GM10847 (cell line): ENCODE measurements around the gene MAGEF1.
A peak's percentile ranks its signal among the peaks of the same experiment; 100 is the strongest.

Experiments
- POLR2A ChIP-seq: IDR thresholded peaks from 2 replicates; pipeline ENCODE4 v1.6.1; 2011; ENCODE audit not compliant: insufficient read length; ENCODE audit errors: extremely low read depth

Gene MAGEF1

DNA sequence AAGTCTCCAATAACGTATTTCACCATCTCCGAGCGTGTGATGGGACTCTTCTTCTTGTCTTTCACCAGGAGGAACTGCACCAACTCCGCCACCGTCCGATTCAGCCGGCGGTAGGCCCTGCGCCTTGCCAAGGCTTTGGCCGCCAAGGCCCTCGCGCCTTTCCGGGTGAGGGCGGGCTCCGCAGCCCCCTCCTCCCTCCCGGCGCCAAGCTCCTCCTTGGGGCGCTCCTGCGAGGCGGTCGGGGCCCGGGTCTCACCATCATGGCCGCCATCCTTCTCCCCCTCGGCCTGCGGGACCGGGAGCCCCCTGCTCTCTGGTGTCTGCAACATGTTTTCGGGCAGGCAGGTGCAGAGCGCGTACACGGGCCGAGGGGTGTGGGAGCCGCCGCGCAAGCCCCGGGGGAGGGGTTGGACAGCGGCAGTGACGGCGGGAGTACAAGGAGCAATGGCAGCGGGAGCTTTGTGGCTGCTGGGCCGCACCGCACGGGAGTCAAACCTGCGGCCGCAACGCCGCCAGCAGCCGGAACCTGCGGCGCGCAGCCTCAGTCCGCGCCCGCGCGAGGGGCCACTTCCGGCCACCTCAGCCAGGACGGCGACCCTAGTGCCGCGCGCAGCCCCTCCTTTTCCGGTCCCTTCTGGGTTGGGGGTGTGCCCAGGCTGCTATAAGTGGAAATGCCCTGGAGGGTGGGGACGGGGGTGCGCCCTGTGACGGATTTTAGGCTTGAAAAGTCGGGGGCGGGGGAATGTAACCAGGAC is at the start of gene MAGEF1:
MAGEF1 (minus strand) TSS at position 572 of the 755 bp plus-strand sequence; CDS start at position 329, 243 bp downstream.
- TF ChIP-seq POLR2A = peak; percentile 76

DNA sequence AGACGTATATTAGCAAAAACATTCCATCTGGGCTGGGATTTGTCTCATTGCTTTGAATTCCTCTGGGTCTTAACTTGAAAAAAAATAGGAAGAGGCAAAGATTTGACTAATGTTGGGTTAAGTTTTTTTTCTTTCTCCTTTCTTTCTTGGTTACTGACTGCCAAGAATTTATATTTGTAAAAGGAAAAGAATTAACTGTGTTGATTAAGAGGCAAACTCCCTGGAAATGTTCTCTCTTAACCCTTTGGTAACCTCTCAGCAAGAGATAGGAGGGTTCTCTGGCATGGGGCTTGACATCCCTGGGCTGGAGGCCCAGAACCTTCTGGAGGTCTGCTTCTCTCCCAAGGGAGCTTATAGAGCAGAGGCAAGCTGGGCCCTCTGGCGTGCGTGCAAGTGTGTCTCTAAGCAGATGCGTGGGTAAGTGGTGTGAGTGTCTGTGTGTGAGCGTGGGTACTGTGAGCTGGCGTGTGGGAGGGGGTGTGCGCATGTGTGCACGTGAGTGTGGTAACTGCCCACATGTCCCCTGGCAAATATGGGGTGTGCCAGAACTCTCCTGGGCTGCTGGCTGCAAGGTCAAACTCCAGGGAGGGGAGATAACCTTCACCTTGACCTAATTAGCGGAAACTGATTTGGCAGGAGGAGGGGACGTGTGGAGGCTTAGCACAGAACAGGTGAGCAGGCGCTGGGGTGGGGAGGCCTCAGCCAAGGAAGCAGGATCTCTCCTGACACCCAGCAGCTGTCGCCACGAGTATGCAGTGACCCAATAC is 49.4 kb upstream of the MAGEF1 start:
- no peak for TF ChIP-seq POLR2A

GRCh38 chr3:184760337-184761074 is 48.6 kb upstream of the MAGEF1 start:
- TF ChIP-seq POLR2A = no peak

DNA sequence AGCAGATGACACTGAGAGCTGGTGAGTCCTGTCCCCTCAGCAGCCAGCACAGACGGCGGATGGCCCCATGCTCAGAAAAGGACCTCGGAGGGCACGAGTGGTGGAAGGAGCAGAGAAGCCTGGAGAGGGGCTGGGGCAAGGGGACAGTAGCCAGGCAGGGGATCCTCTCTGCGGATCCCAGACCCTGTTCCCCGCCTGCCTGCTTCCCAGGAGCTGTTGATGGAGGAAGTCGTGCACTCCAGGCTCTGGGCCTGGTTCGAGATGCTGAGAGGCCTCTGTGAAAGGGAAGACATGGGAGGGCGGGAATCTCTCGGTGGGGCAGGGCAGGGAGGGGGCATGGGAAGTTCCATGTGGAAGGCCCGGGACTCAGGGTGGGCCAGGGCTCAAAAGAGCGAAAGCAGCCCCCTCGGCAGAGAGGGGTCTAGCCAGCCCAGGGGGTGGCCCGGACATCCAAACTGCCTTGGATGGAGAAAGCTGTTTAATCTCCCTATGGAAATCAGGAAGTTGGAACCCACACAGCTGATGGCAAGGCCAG is 47.9 kb upstream of the MAGEF1 start:
- no peak for TF ChIP-seq POLR2A

DNA sequence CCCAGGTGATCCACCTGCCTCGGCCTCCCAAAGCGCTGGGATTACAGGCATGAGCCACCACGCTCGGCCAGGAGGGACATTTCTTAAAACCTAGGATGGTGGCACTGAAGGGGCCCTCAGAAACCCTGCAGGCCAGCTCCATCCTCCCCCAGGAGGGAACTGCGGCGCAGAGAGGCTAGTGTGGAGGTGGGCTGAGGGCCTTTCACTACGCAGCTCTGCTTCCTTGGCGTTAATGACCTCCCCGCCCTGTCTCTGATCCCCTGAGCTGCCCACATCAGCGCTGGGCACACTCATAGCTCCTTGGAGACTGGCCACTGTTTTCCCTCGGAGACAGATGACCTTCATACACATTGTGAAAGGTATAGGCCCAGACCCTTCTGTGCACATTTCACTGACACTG is 46.2 kb upstream of the MAGEF1 start:
- no peak for TF ChIP-seq POLR2A

- no peak for TF ChIP-seq POLR2A
Observed at GRCh38 chr3:184757022-184757651, 45.3 kb upstream of the MAGEF1 start.

DNA sequence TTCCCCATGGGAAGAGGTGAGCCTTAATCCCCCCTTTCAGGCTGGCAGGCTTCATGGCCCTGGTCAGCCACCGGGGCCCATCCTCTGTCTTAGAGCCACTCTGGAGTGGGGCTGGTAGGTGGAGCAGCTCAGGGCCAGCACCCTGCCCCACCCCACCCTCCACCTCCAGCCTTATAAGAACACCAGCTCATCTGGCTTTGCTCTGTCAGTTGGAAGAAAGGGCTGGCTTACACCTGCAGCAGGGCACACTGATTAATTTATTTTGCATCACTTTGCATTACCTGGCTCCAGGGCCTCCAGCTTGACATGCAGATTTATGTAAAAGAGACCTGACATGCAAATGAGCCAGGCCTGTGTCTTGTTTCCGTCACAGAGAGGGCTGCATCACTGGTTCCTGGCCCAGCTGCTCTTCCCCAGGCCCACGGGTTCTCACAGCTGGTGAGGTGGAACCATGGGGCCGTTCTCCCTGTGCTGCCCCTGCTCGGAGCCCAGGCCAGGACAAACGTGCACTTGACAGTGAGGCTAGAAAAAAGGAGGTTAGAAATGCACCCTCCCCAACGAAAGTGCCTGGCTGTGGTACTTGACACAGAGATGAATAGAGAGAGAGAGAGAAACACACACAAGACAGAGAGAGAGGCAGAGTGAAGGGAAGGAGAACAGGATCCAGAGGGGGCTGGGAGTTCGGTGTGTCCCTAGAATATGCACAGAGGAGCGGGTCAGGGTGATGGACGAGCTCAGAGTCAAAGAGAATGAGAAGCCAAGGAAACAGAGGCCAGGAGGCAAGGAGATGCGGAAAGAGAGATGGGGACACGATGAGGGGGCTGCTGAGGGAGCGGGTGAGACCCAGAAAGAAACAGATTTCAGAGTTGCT is 44.5 kb upstream of the MAGEF1 start:
- TF ChIP-seq POLR2A = no peak

- TF ChIP-seq POLR2A = no peak
Observed at GRCh38 chr3:184755315-184755731, 43.5 kb upstream of the MAGEF1 start.

DNA sequence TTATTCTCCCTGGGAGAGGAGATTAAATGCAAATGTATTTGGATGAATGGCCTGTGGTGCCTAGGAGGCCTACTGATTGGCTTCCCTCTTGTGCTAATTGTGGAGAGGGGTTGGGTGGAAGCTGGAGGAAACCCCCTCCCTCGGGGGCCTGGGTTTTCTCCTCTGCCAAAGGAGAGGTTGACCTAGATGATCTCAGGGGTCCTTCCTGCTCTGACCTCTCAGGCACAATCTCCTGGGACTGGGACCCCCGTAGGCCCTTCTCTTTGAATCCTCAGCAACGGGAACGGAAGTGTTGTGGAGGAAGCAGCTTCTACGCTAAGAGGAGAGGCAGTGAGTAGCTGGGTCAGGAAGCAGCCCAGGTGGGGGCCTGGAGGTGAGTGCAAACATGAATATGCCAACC is 40.5 kb upstream of the MAGEF1 start:
- TF ChIP-seq POLR2A = no peak

GRCh38 chr3:184751204-184752040 is 39.6 kb upstream of the MAGEF1 start:
- TF ChIP-seq POLR2A = no peak

GRCh38 chr3:184750349-184751083 is 38.7 kb upstream of the MAGEF1 start:
- TF ChIP-seq POLR2A = no peak

DNA sequence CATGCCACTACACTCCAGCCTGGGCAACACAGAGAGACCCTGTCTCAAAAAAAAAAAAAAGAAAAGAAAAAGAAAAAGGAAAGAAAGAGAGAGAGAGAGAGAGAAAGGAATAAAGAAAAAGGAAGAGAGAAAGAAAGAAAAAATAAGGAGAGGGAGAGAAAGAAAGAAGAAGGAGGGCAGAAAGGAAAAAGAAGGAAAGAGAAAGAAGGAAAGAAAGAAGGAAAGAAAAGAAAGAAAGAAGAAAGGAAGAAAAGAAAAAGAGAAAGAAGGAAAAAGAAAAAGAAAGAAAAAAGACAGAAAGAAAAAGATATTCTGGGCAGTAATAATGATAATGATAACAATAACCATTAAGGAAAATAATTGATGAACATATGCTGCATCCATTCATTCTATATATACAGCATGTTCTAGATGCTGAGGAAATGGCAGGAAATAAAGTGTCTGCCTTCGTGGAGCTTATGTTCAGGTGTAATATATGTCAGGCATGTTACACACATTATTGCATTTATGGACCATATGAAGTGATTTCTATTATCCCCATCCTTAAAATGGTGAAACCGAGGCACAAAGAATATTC is 37.4 kb upstream of the MAGEF1 start:
- TF ChIP-seq POLR2A = no peak
